HG02884 (cell line): ENCODE measurements around the gene SCRN1.
"Not testable (repeated sequence)": the region's sequence is repeated elsewhere in the genome, so short reads cannot be mapped to it uniquely, and the experiment has no call there.

Experiments used
- ATAC-seq: cut with Tn5 transposase; IDR thresholded peaks from one replicate; pipeline ENCODE4 v1.9.1; 2021; ENCODE audit warnings: mild to moderate bottlenecking, moderate library complexity; ENCODE audit not compliant: unreplicated experiment

Gene SCRN1

GRCh38 chr7:29893351-29893965 is 96.1 kb downstream of the SCRN1 start:
- no peak for ATAC-seq

- ATAC-seq, result no peak
Observed at GRCh38 chr7:29892231-29892630, 97.4 kb downstream of the SCRN1 start.

- ATAC-seq, result no peak
Observed at GRCh38 chr7:29891766-29892165, 97.8 kb downstream of the SCRN1 start.

GRCh38 chr7:29890786-29891185 is 98.8 kb downstream of the SCRN1 start:
- ATAC-seq, result not testable (repeated sequence)

GRCh38 chr7:29890251-29890650 is 99.3 kb downstream of the SCRN1 start:
- no peak for ATAC-seq

- no peak for ATAC-seq
Observed at GRCh38 chr7:29889288-29889687, 100.3 kb downstream of the SCRN1 start.

GRCh38 chr7:29888006-29888405 is 101.6 kb downstream of the SCRN1 start:
- ATAC-seq, result no peak

GRCh38 chr7:29886827-29887226 is 102.8 kb downstream of the SCRN1 start:
- no peak for ATAC-seq

GRCh38 chr7:29885626-29886025 is 104.0 kb downstream of the SCRN1 start:
- ATAC-seq, result no peak

- no peak for ATAC-seq
Observed at GRCh38 chr7:29884399-29885272, 105.0 kb downstream of the SCRN1 start.

GRCh38 chr7:29883462-29884398 is 105.9 kb downstream of the SCRN1 start:
- no peak for ATAC-seq

- no peak for ATAC-seq
Observed at GRCh38 chr7:29882481-29882880, 107.1 kb downstream of the SCRN1 start.

- no peak for ATAC-seq
Observed at GRCh38 chr7:29881724-29882123, 107.9 kb downstream of the SCRN1 start.

GRCh38 chr7:29879609-29880008 is 110.0 kb downstream of the SCRN1 start:
- no peak for ATAC-seq

- ATAC-seq, result no peak
Observed at GRCh38 chr7:29878081-29878688, 111.4 kb downstream of the SCRN1 start.

GRCh38 chr7:29877196-29877595 is 112.4 kb downstream of the SCRN1 start:
- ATAC-seq, result no peak

- no peak for ATAC-seq
Observed at GRCh38 chr7:29875741-29876140, 113.9 kb downstream of the SCRN1 start.

GRCh38 chr7:29873644-29874294 is 115.8 kb downstream of the SCRN1 start:
- no peak for ATAC-seq

GRCh38 chr7:29871787-29872398 is 117.7 kb downstream of the SCRN1 start:
- no peak for ATAC-seq
